Nephron progenitor cell (in vitro differentiated cells): ENCODE data around the gene INTS13.
"Not testable (repeated sequence)": the region's sequence is repeated elsewhere in the genome, so short reads cannot be mapped to it uniquely, and the experiment has no call there.

Source experiments
- DNase-seq: peaks from one replicate; pipeline ENCODE4 v3.0.0; 2021
- H3K27ac Mint-ChIP-seq: 2 replicates; pipeline ENCODE4 v1.8.0; 2021; ENCODE audit warnings: mild to moderate bottlenecking, moderate library complexity, mixed read lengths
- H3K27me3 Mint-ChIP-seq: 2 replicates; pipeline ENCODE4 v1.8.0; 2021; ENCODE audit warnings: mild to moderate bottlenecking, low read depth, mixed read lengths; ENCODE audit not compliant: poor library complexity
- H3K36me3 Mint-ChIP-seq: 2 replicates; pipeline ENCODE4 v1.8.0; 2021; ENCODE audit warnings: low read depth, mixed read lengths
- H3K4me1 Mint-ChIP-seq: 2 replicates; pipeline ENCODE4 v1.8.0; 2021; ENCODE audit warnings: mixed read lengths
- H3K4me3 Mint-ChIP-seq: 2 replicates; pipeline ENCODE4 v1.8.0; 2021; ENCODE audit warnings: mild to moderate bottlenecking, moderate library complexity, mixed read lengths
- H3K9me3 Mint-ChIP-seq: 2 replicates; pipeline ENCODE4 v1.8.0; 2021; ENCODE audit warnings: mild to moderate bottlenecking, moderate library complexity, mixed read lengths
- TF ChIP-seq, protein P1 (sequence below): fragments of 200-600 bp; sonication (generic); IDR thresholded peaks from 2 replicates; pipeline ENCODE4 v1.5.0; 2021; ENCODE audit warnings: antibody characterized with exemption

Gene INTS13

DNA sequence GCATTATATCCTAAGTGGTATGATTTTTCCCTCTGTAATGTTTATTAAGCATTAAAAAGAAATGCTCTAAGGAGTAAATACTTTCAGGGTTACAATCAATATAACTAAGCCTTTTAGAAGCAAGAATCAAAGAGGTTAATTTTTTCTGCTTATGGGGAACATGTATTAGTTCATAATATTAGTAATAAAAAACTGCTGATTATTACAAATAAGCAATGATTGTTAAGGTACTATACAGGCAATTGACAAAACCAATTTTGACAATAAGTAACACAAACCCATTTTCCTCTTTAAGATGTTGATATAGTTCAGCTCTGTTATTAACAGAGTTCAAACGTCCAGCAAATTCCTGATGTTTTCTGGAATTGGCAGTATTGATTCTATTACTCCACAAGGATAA, 31.8 kb downstream of the INTS13 start:
- Mint-ChIP-seq H3K4me1 (no peaks in the 10 kb centered on the region), H3K4me3 (no peak overlapping the region), H3K9me3 (peaks cover 28% of the 10 kb centered on the region), H3K27me3 (no peaks in the 10 kb centered on the region), H3K27ac (no peak overlapping the region), H3K36me3 (peaks cover 75% of the 10 kb centered on the region)
- no peak for DNase-seq
- TF ChIP-seq, protein P1, sequence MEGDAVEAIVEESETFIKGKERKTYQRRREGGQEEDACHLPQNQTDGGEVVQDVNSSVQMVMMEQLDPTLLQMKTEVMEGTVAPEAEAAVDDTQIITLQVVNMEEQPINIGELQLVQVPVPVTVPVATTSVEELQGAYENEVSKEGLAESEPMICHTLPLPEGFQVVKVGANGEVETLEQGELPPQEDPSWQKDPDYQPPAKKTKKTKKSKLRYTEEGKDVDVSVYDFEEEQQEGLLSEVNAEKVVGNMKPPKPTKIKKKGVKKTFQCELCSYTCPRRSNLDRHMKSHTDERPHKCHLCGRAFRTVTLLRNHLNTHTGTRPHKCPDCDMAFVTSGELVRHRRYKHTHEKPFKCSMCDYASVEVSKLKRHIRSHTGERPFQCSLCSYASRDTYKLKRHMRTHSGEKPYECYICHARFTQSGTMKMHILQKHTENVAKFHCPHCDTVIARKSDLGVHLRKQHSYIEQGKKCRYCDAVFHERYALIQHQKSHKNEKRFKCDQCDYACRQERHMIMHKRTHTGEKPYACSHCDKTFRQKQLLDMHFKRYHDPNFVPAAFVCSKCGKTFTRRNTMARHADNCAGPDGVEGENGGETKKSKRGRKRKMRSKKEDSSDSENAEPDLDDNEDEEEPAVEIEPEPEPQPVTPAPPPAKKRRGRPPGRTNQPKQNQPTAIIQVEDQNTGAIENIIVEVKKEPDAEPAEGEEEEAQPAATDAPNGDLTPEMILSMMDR: no peak

GRCh38 chr12:26903396-26903795, 34.4 kb downstream of the INTS13 start:
- H3K4me3 Mint-ChIP-seq, H3K27ac Mint-ChIP-seq: not testable (repeated sequence)
- H3K36me3 Mint-ChIP-seq: peaks cover 83% of the 10 kb centered on the region

GRCh38 chr12:26896913-26897312, 40.9 kb downstream of the INTS13 start:
- Mint-ChIP-seq H3K4me3 (no peak overlapping the region), H3K27me3 (no peaks in the 10 kb centered on the region), H3K9me3 (peaks cover 13% of the 10 kb centered on the region), H3K4me1 (no peaks in the 10 kb centered on the region), H3K27ac (no peak overlapping the region), H3K36me3 (peaks cover 34% of the 10 kb centered on the region)
- DNase-seq: no peak
- TF ChIP-seq, protein P1: no peak

More at GRCh38 chr12:26903396-26903795, 34.4 kb downstream of the INTS13 start:
- not testable (repeated sequence) for H3K27me3 Mint-ChIP-seq, H3K4me1 Mint-ChIP-seq, DNase-seq
- peaks cover 35% of the 10 kb centered on the region for H3K9me3 Mint-ChIP-seq

- H3K27me3 Mint-ChIP-seq: no peaks in the 10 kb centered on the region
- H3K4me1 Mint-ChIP-seq: no peaks in the 10 kb centered on the region
- no peak for DNase-seq
- TF ChIP-seq, protein P1: no peak
- peak overlapping the region; percentile 64 for H3K27ac Mint-ChIP-seq
- H3K4me3 Mint-ChIP-seq: no peak overlapping the region
- H3K36me3 Mint-ChIP-seq: peaks cover 22% of the 10 kb centered on the region
- peaks cover 4% of the 10 kb centered on the region for H3K9me3 Mint-ChIP-seq
These were observed 42.1 kb downstream of the INTS13 start for GRCh38 chr12:26895672-26896071.

DNA sequence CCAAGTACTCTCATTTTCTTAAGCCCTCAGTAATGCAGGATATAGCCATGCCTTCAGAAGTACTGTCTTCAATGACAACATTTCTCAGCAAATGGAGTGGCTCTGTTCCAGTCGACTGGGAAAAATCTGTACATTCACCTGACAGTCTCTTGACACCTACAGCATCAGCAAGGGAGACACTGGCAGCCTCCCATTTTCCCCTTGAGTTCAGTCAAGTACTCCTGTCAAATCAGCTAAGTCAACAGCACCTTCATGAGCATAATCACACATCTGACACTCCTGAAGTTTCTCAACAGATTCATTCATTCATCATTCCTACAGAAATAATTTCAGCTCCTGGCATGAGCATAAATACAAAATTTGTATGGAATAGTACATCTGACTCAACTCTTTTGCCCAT, 46.1 kb downstream of the INTS13 start:
- no peak overlapping the region for H3K27ac Mint-ChIP-seq
- peaks cover 3% of the 10 kb centered on the region for H3K27me3 Mint-ChIP-seq
- H3K4me1 Mint-ChIP-seq: no peaks in the 10 kb centered on the region
- TF ChIP-seq, protein P1: no peak
- H3K9me3 Mint-ChIP-seq: no peaks in the 10 kb centered on the region
- H3K4me3 Mint-ChIP-seq: no peak overlapping the region
- DNase-seq: no peak
- no peaks in the 10 kb centered on the region for H3K36me3 Mint-ChIP-seq

GRCh38 chr12:26890784-26891183, 47.0 kb downstream of the INTS13 start:
- no peaks in the 10 kb centered on the region for H3K4me1 Mint-ChIP-seq
- H3K27me3 Mint-ChIP-seq: peaks cover 5% of the 10 kb centered on the region
- no peaks in the 10 kb centered on the region for H3K9me3 Mint-ChIP-seq
- H3K36me3 Mint-ChIP-seq: no peaks in the 10 kb centered on the region
- H3K27ac Mint-ChIP-seq: no peak overlapping the region
- TF ChIP-seq, protein P1: no peak
- H3K4me3 Mint-ChIP-seq: no peak overlapping the region
- no peak for DNase-seq
